Esophagus muscularis mucosa (tissue), 4 donors: ENCODE data around the gene MBOAT2. TPM values are rescaled to one million over a fixed set of nuclear protein-coding genes. Genes with fewer than 3 reads are reported as not detected.
"Not testable (repeated sequence)": the region's sequence is repeated elsewhere in the genome, so short reads cannot be mapped to it uniquely, and the experiment has no call there.

Source experiments
- DNase-seq: peaks from one replicate; pipeline ENCODE4 v3.0.0-alpha.2; 2017; ENCODE audit errors: extremely low spot score
- H3K27ac ChIP-seq, 4 donors: fragments of 200-600 bp; sonication (generic); replicated peaks in 1 of 4; 1 replicate in 3 of 4; 2 replicates in 1 of 4; pipeline ENCODE4 v1.5.1; 2016 to 2019; ENCODE audit warnings: mild to moderate bottlenecking in 1 of 4
- H3K27me3 ChIP-seq, 4 donors: fragments of 200-600 bp; sonication (generic); one replicate each; pipeline versions ENCODE4 v1.5.1 to v1.6.0; 2016 to 2019
- H3K36me3 ChIP-seq, 4 donors: fragments of 200-600 bp; sonication (generic); one replicate each; pipeline ENCODE4 v1.5.1; 2016 to 2019
- H3K4me1 ChIP-seq, 4 donors: fragments of 200-600 bp; sonication (generic); one replicate each; pipeline ENCODE4 v1.5.1; 2016 to 2019
- H3K4me3 ChIP-seq, 4 donors: fragments of 200-600 bp; sonication (generic); 1 replicate in 2 of 4; 2 replicates in 2 of 4; pipeline ENCODE4 v1.5.1; 2016 to 2019; ENCODE audit warnings: mild to moderate bottlenecking in 4 of 4, moderate library complexity in 1 of 4
- H3K9me3 ChIP-seq, 4 donors: fragments of 200-600 bp; sonication (generic); 1 replicate in 3 of 4; 2 replicates in 1 of 4; pipeline ENCODE4 v1.5.1; 2016 to 2019
- EP300 ChIP-seq: sonication (generic); formaldehyde crosslinking; IDR thresholded peaks from one replicate; pipeline ENCODE4 v1.6.1; 2017; ENCODE audit warnings: antibody characterized with exemption
- POLR2A ChIP-seq: fragments of 450-650 bp; IDR thresholded peaks from one replicate; pipeline ENCODE4 v1.6.1; 2017; ENCODE audit warnings: antibody characterized with exemption, moderate library complexity, mild to moderate bottlenecking, low read depth
- POLR2AphosphoS5 ChIP-seq, 2 donors: sonication (generic); formaldehyde crosslinking; IDR thresholded peaks; one replicate each; pipeline ENCODE4 v1.6.1; 2017; ENCODE audit warnings: antibody characterized with exemption in 2 of 2
- WGBS: methylation state at CpG from one replicate; pipeline ENCODE4 v1.1.5; 2018; 5-methylcytosine and 5-hydroxymethylcytosine counted together
- intact Hi-C: fragments of 100-400 bp; cut with DNase I; formaldehyde crosslinking; loops from one replicate; pipeline ENCODE4 v1.15.1; 2023
- total RNA-seq, 4 donors: library from RNA; depleted of rRNA; stranded (reverse); fragments of >200 nt; gene quantifications; one replicate each; pipeline versions ENCODE4 v1.1.0 to v1.2.1, GENCODE V29; 2016
- TF ChIP-seq, protein P1 (sequence below), 3 experiments: fragments of 200-600 bp in 2 of 3; fragments of 450-650 bp in 1 of 3; sonication (generic) in 2 of 3; IDR thresholded peaks; one replicate each; pipeline ENCODE4 v1.5.1; 2017 to 2019; ENCODE audit warnings: antibody characterized with exemption in 3 of 3, mild to moderate bottlenecking in 2 of 3, moderate library complexity in 1 of 3

Gene MBOAT2
- total RNA-seq, result 10 to 100 TPM; 14.1 to 19.9 (median 17.0) TPM

DNA sequence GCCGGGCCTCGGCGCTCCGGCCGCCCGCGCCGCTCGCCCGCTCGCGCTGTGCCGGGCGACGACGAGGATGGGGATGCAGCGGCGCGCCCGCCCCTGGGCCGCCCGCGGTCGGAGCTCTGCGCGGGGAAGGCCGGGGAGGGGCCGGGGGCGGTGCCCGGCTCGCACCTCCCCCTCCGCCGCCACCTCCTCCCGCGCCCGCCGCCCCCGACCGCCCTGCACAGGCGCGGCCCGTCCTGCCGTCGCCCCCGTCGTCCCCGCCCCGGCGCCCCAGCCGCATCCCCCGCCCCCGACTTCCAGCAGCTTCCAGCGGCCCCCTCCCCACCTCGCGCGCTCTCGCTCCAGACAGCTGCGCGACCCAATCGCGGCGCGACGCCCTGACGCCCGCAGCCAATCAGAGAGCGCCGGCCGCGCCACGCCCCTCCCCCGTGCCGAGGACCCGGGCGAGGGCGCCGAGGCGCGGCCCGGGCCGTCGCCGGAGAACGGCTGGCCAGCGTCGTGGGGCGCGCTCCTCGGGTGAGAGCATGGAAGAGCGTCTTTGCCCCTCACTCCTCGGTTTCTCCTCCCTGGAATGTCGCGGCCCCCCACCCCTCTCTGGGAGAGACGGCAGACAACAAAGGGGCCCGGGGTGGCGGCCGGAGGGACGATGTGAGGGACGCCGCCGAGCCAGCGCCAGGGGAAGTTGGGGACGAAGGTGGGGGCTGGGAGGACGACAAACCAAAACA is at the start of gene MBOAT2:
Gene MBOAT2, minus strand, starts transcription at position 69 of the 722 bp plus-strand sequence. CDS start 70 bp downstream, outside the sequence.
- TF ChIP-seq POLR2AphosphoS5 (IDR thresholded peaks at IDR 0.05) (peak; percentile 49 to 83), EP300 (no peak), POLR2A (peak; percentile 42)
- TF ChIP-seq, protein P1, sequence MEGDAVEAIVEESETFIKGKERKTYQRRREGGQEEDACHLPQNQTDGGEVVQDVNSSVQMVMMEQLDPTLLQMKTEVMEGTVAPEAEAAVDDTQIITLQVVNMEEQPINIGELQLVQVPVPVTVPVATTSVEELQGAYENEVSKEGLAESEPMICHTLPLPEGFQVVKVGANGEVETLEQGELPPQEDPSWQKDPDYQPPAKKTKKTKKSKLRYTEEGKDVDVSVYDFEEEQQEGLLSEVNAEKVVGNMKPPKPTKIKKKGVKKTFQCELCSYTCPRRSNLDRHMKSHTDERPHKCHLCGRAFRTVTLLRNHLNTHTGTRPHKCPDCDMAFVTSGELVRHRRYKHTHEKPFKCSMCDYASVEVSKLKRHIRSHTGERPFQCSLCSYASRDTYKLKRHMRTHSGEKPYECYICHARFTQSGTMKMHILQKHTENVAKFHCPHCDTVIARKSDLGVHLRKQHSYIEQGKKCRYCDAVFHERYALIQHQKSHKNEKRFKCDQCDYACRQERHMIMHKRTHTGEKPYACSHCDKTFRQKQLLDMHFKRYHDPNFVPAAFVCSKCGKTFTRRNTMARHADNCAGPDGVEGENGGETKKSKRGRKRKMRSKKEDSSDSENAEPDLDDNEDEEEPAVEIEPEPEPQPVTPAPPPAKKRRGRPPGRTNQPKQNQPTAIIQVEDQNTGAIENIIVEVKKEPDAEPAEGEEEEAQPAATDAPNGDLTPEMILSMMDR (IDR thresholded peaks at IDR 0.05), result no peak
- Histone ChIP-seq H3K4me3 (peak within 1 kb of the TSS; percentile 79 to 90 (median 86)), H3K36me3 (no peaks in the 10 kb centered on the region), H3K27ac (peak within 1 kb of the TSS; percentile 83 to 86 (median 84)), H3K27me3 (no peaks in the 10 kb centered on the region), H3K4me1 (peaks cover 6 to 33% (median 24%) of the 10 kb centered on the region in 4 donors), H3K9me3 (no peaks in the 10 kb centered on the region)
- WGBS, result under 1% methylated on average over 32 of the region's 104 CpGs
- intact Hi-C loops, result no loop called here
- DNase-seq, result no peak

DNA sequence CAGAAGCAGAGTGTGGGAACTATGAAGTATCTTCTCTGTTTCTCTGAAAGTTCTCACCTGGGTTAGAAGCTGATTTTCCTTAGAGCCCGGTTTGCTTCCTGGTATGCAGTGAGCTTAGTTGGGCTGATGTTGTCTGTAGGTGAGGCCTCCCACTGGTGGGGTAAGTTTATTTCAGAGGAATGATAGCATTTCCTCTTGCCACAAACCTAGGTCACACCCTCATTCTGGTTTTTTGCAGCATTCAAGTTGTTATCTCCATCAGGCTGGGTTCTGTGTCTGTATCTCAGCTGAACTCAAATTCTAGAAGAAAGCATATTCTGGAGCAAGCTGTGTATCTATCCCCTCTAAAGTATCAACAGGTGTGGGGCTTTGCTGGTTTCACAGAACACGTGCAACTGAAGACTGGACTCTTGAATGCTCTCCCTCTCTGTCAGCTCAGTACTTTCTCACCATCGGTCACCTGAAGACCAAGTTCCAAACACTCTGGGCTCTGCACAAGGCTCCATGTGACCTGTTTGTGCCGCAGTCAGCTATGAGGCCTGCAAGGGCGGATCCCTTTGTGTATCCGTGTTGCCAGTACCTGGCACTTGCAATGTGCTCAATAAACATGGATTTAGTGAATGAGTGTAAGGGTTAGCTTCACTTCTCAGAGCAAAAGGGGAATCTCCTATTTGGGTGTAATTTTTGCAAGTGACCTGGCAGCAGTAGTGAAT is 49.5 kb upstream of the MBOAT2 start:
- Histone ChIP-seq H3K9me3 (no peaks in the 10 kb centered on the region), H3K4me3 (no peak overlapping the region), H3K4me1 (no peaks in the 10 kb centered on the region), H3K36me3 (no peaks in the 10 kb centered on the region), H3K27me3 (no peaks in the 10 kb centered on the region), H3K27ac (no peak overlapping the region)
- no peak for DNase-seq
- TF ChIP-seq POLR2A, result no peak
- no peak for TF ChIP-seq POLR2AphosphoS5 (IDR thresholded peaks at IDR 0.05)
- TF ChIP-seq EP300, result no peak
- TF ChIP-seq, protein P1 (IDR thresholded peaks at IDR 0.05), result no peak
- 87% methylated on average over 6 of the region's 6 CpGs for WGBS
- intact Hi-C loops, result no loop called here

DNA sequence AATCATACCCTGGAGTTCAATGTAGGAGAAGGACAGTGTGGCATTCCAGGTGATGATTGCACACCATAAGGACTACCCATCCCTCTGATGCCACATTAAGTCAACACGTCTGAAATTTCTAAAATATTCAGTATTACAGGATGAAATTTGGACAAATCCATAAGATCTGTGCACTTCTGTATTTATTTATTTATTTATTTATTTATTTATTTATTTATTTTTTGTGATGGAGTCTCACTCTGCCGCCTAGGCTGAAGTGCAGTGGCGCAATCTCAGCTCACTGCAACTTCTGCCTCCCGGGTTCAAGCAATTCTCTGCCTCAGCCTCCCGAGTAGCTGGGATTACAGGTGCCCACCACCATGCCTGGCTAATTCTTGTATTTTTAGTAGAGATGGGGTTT is 48.0 kb upstream of the MBOAT2 start:
- WGBS, result 94% methylated on average over 5 of the region's 5 CpGs
- DNase-seq, H3K36me3 ChIP-seq, H3K27me3 ChIP-seq, H3K4me1 ChIP-seq, H3K9me3 ChIP-seq, H3K27ac ChIP-seq, intact Hi-C loops, H3K4me3 ChIP-seq: not testable (repeated sequence)

DNA sequence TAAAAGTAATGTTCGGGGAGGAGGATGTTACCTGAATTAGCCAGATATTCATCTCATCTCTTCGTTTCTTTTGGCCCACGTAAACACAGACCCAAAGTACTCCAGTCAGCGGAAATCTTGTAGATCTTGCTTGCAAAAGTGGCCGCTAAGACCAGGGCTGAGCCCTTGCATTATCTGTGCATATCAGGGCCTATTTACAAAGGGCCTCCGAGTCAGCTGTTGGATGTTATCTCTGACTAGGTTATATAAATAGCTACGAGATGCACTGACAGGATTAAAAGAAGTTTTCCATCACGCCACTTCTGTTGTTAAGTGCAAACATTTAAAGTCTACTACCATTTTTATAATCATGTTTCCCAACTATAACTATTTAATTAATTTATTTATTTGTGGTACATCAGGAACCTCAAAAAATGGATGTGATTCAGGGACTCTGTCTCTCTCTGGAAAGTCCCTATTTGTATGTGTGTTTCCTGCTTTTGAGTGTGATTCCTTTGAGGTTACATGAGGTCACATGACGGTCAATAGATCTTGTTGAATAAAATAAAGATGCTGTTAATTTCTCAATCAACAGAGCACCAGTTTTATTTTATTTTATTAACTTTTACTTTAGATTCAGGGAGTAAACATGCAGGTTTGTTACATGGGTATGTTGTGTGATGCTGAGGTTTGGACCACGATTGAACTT is 46.8 kb upstream of the MBOAT2 start:
- H3K27me3 ChIP-seq, result peaks cover 0 to 4% (median 0%) of the 10 kb centered on the region in 4 donors
- no peak for DNase-seq
- no peaks in the 10 kb centered on the region for H3K36me3 ChIP-seq
- intact Hi-C loops, result no loop called here
- H3K9me3 ChIP-seq, result no peaks in the 10 kb centered on the region
- WGBS, result 83% methylated on average over 10 of the region's 10 CpGs
- no peak overlapping the region for H3K27ac ChIP-seq
- TF ChIP-seq, protein P1 (IDR thresholded peaks at IDR 0.05), result no peak
- TF ChIP-seq POLR2AphosphoS5 (IDR thresholded peaks at IDR 0.05) (no peak), EP300 (no peak), POLR2A (no peak)
- H3K4me3 ChIP-seq, result no peak overlapping the region
- no peaks in the 10 kb centered on the region for H3K4me1 ChIP-seq

DNA sequence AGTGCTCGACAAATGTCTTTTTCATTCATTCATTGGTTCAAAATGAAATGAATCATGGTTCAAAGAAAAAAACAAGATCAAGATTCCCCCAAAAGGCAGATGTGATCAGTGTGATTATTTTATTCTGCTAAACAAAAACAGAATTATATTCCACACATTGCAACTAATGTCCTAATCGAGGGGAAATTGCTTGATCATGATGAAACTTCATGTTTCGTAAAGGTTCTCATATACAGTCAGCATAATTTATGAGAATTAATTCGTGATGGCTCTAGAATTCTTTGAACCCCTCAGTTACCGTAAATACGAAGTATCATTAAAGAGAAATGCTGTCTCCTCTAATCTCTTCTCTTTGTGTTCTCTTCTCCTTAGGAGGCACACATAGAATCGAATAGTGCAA is 42.1 kb upstream of the MBOAT2 start:
- intact Hi-C loops, result no loop called here
- DNase-seq, result no peak
- Histone ChIP-seq H3K4me3 (no peak overlapping the region), H3K27me3 (peaks cover 0 to 4% (median 0%) of the 10 kb centered on the region in 4 donors), H3K4me1 (no peaks in the 10 kb centered on the region), H3K36me3 (no peaks in the 10 kb centered on the region), H3K9me3 (no peaks in the 10 kb centered on the region), H3K27ac (no peak overlapping the region)
- 90% methylated on average over 7 of the region's 7 CpGs for WGBS
- no peak for TF ChIP-seq POLR2AphosphoS5 (IDR thresholded peaks at IDR 0.05)
- TF ChIP-seq, protein P1 (IDR thresholded peaks at IDR 0.05), result no peak
- TF ChIP-seq POLR2A, result no peak
- no peak for TF ChIP-seq EP300

DNA sequence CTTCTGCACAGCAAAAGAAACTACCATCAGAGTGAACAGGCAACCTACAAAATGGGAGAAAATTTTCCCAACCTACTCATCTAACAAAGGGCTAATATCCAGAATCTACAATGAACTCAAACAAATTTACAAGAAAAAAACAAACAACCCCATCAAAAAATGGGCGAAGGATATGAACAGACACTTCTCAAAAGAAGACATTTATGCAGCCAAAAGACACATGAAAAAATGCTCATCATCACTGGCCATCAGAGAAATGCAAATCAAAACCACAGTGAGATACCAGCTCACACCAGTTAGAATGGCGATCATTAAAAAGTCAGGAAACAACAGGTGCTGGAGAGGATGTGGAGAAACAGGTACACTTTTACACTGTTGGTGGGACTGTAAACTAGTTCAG is 40.0 kb upstream of the MBOAT2 start:
- 97% methylated on average over 2 of the region's 2 CpGs for WGBS
- H3K36me3 ChIP-seq, DNase-seq, H3K27ac ChIP-seq, intact Hi-C loops, H3K27me3 ChIP-seq, H3K9me3 ChIP-seq, H3K4me3 ChIP-seq, H3K4me1 ChIP-seq: not testable (repeated sequence)
